ENCODE results near the gene TMEM244.

The TMEM244 gene

GRCh38 chr6:129790785-129791184, 70.3 kb downstream of the TMEM244 start:
- H3K4me2 ChIP-seq, result no peak overlapping the region
- H3K4me1 ChIP-seq, result peaks cover 10% of the 10 kb centered on the region
- H3K9ac ChIP-seq, result no peak overlapping the region
- no peaks in the 10 kb centered on the region for H3K9me3 ChIP-seq
- H3K27ac ChIP-seq, result no peak overlapping the region
- no peaks in the 10 kb centered on the region for H4K20me1 ChIP-seq
- no peak for TF ChIP-seq Cebpa-rat (IDR thresholded peaks at IDR 0.05)
- no peaks in the 10 kb centered on the region for H3K27me3 ChIP-seq
- H3K4me3 ChIP-seq, result no peak overlapping the region
- H3K36me3 ChIP-seq, result no peaks in the 10 kb centered on the region

GRCh38 chr6:129789974-129790373, 71.1 kb downstream of the TMEM244 start:
- Histone ChIP-seq H3K36me3 (no peaks in the 10 kb centered on the region), H3K9ac (no peak overlapping the region), H4K20me1 (no peaks in the 10 kb centered on the region), H3K4me3 (no peak overlapping the region), H3K4me1 (peaks cover 10% of the 10 kb centered on the region), H3K4me2 (no peak overlapping the region), H3K27me3 (no peaks in the 10 kb centered on the region), H3K27ac (no peak overlapping the region), H3K9me3 (no peaks in the 10 kb centered on the region)
- TF ChIP-seq Cebpa-rat (IDR thresholded peaks at IDR 0.05), result no peak

GRCh38 chr6:129787816-129788215, 73.3 kb downstream of the TMEM244 start:
- Histone ChIP-seq H3K9ac (no peak overlapping the region), H3K27ac (no peak overlapping the region), H3K36me3 (no peaks in the 10 kb centered on the region), H3K9me3 (no peaks in the 10 kb centered on the region), H4K20me1 (no peaks in the 10 kb centered on the region), H3K4me3 (no peak overlapping the region), H3K27me3 (no peaks in the 10 kb centered on the region), H3K4me1 (no peaks in the 10 kb centered on the region), H3K4me2 (no peak overlapping the region)
- no peak for TF ChIP-seq Cebpa-rat (IDR thresholded peaks at IDR 0.05)

GRCh38 chr6:129786548-129786947, 74.6 kb downstream of the TMEM244 start:
- no peak overlapping the region for H3K9ac ChIP-seq
- TF ChIP-seq Cebpa-rat (IDR thresholded peaks at IDR 0.05), result no peak
- no peaks in the 10 kb centered on the region for H3K9me3 ChIP-seq
- no peak overlapping the region for H3K4me3 ChIP-seq
- H3K4me2 ChIP-seq, result no peak overlapping the region
- H3K36me3 ChIP-seq, result no peaks in the 10 kb centered on the region
- no peaks in the 10 kb centered on the region for H4K20me1 ChIP-seq
- no peaks in the 10 kb centered on the region for H3K27me3 ChIP-seq
- no peaks in the 10 kb centered on the region for H3K4me1 ChIP-seq
- no peak overlapping the region for H3K27ac ChIP-seq

- Histone ChIP-seq H3K4me3 (no peak overlapping the region), H3K27me3 (no peaks in the 10 kb centered on the region), H3K36me3 (no peaks in the 10 kb centered on the region), H4K20me1 (no peaks in the 10 kb centered on the region), H3K4me1 (no peaks in the 10 kb centered on the region), H3K9ac (no peak overlapping the region), H3K9me3 (no peaks in the 10 kb centered on the region), H3K4me2 (no peak overlapping the region), H3K27ac (no peak overlapping the region)
- no peak for TF ChIP-seq Cebpa-rat (IDR thresholded peaks at IDR 0.05)
These were observed 75.4 kb downstream of the TMEM244 start for GRCh38 chr6:129785756-129786135.

GRCh38 chr6:129785047-129785755, 75.9 kb downstream of the TMEM244 start:
- Histone ChIP-seq H3K27ac (no peak overlapping the region), H3K9me3 (no peaks in the 10 kb centered on the region), H3K4me3 (no peak overlapping the region), H3K36me3 (no peaks in the 10 kb centered on the region), H3K4me1 (no peaks in the 10 kb centered on the region), H3K4me2 (no peak overlapping the region), H4K20me1 (no peaks in the 10 kb centered on the region), H3K27me3 (no peaks in the 10 kb centered on the region), H3K9ac (no peak overlapping the region)
- no peak for TF ChIP-seq Cebpa-rat (IDR thresholded peaks at IDR 0.05)

Measured in BLaER1 (cell line).